Heart left ventricle (tissue), 13 donors: ENCODE data around the gene CHSY3.

Source experiments
- CTCF ChIP-seq, 12 donors: fragments of 200-600 bp; sonication (generic) in 4 of 12; IDR thresholded peaks; one replicate each; pipeline versions ENCODE4 v1.5.0 to v1.8.0; 2018 to 2022; ENCODE audit warnings: antibody characterized with exemption in 12 of 12, mild to moderate bottlenecking in 5 of 12
- POLR2A ChIP-seq, 2 donors: fragments of 450-650 bp; IDR thresholded peaks; one replicate each; pipeline ENCODE4 v1.6.1; 2017; ENCODE audit warnings: antibody characterized with exemption in 2 of 2, mild to moderate bottlenecking in 2 of 2, moderate library complexity in 2 of 2
- donor health status: ischemic (EF 13 %, LVEDD 7.1; RV severe dilation, severe dysfunction).
- donor health status: DM: no; HTN: yes; CAD: no.
- donor health status: DM: no; HTN: no; CAD: no.
- donor health status: ischemic (EF 25% LVEDD 6.9; RV normal size, moderate dysfunction).
- donor health status: ischemic (EF 25% LVEDD 5.7; RV mildly dilated, moderate dysfunction).
- donor health status: ischemic (EF 35%, LVEDD 5.7; RV mildly dilated, moderate dysfunction).
- donor health status: nonischemic (EF 11% LVEDD 7.7; RV severe dilation, severe dysfunction).
- donor health status: DM: yes; HTN: yes; CAD: no.
- donor health status: PGD.
- donor health status: ischemic (EF 29% LVEDD 5.4; RV normal size, mild dysfunction).
- donor health status: nonischemic (EF 23%, LVEDD 6.1; RV moderate dilation, normal function).

GRCh38 chr5:129951039-129951438 is 46.8 kb downstream of the CHSY3 start:
- TF ChIP-seq CTCF (IDR thresholded peaks at IDR 0.05) (no peak), POLR2A (IDR thresholded peaks at IDR 0.05) (no peak)
